Hepatocyte (in vitro differentiated cells): ENCODE results near the gene TCL1B. TPM values are rescaled to one million over a fixed set of nuclear protein-coding genes. Genes with fewer than 3 reads are reported as not detected.
"Not testable (repeated sequence)": the region's sequence is repeated elsewhere in the genome, so short reads cannot be mapped to it uniquely, and the experiment has no call there.

Experiments
- DNase-seq: peaks from one replicate; pipeline ENCODE4 v3.0.0-alpha.2; 2016; ENCODE audit warnings: low spot score
- H2AFZ ChIP-seq: fragments of 200-600 bp; sonication (generic); 2 replicates; pipeline ENCODE4 v1.6.0; 2016; ENCODE audit warnings: antibody characterized with exemption, mild to moderate bottlenecking
- H3K27ac ChIP-seq: fragments of 200-600 bp; sonication (generic); 2 replicates; pipeline ENCODE4 v1.5.1; 2016; ENCODE audit warnings: mild to moderate bottlenecking
- H3K27me3 ChIP-seq: fragments of 200-600 bp; sonication (generic); 2 replicates; pipeline ENCODE4 v1.6.1; 2016
- H3K36me3 ChIP-seq: fragments of 200-600 bp; sonication (generic); replicated peaks from 2 replicates; pipeline ENCODE4 v1.5.1; 2016; ENCODE audit warnings: low read depth; ENCODE audit not compliant: insufficient read depth
- H3K4me1 ChIP-seq: fragments of 200-600 bp; sonication (generic); 2 replicates; pipeline ENCODE4 v1.5.1; 2016; ENCODE audit warnings: mild to moderate bottlenecking, moderate library complexity; ENCODE audit not compliant: insufficient read depth
- H3K4me2 ChIP-seq: fragments of 200-600 bp; sonication (generic); 2 replicates; pipeline ENCODE4 v1.6.0; 2016
- H3K4me3 ChIP-seq: fragments of 200-600 bp; sonication (generic); 2 replicates; pipeline ENCODE4 v1.5.1; 2016; ENCODE audit warnings: mild to moderate bottlenecking
- H3K79me2 ChIP-seq: fragments of 200-600 bp; sonication (generic); 2 replicates; pipeline ENCODE4 v1.6.0; 2017; ENCODE audit warnings: mild to moderate bottlenecking
- H3K9me2 ChIP-seq: fragments of 200-600 bp; sonication (generic); replicated peaks from 2 replicates; pipeline ENCODE4 v1.6.0; 2017; ENCODE audit warnings: mild to moderate bottlenecking; ENCODE audit not compliant: insufficient read depth
- H3K9me3 ChIP-seq: fragments of 200-600 bp; sonication (generic); 2 replicates; pipeline ENCODE4 v1.5.1; 2016; ENCODE audit warnings: low read depth, mild to moderate bottlenecking
- H4K20me1 ChIP-seq: fragments of 200-600 bp; sonication (generic); 2 replicates; pipeline ENCODE4 v1.6.0; 2016; ENCODE audit warnings: mild to moderate bottlenecking; ENCODE audit not compliant: insufficient read depth, poor library complexity, severe bottlenecking
- EZH2 ChIP-seq: fragments of 200-600 bp; sonication (generic); IDR thresholded peaks from 2 replicates; pipeline ENCODE4 v1.6.1; 2016; ENCODE audit warnings: antibody characterized with exemption, mild to moderate bottlenecking, borderline replicate concordance
- EZH2phosphoT487 ChIP-seq: fragments of 200-600 bp; sonication (generic); IDR thresholded peaks from one replicate; pipeline ENCODE4 v1.6.1; 2018; ENCODE audit warnings: antibody characterized with exemption, mild to moderate bottlenecking, low read depth, moderate library complexity; ENCODE audit not compliant: unreplicated experiment, severe bottlenecking
- WGBS: methylation state at CpG from one replicate; pipeline ENCODE4 v1.1.6; 2016; ENCODE audit warnings: low lambda C conversion rate; ENCODE audit errors: missing lambda C conversion rate; 5-methylcytosine and 5-hydroxymethylcytosine counted together
- polyA plus RNA-seq: library from polyadenylated mRNA; unstranded; fragments of >200 nt; fragmentation: Nextera tagmentation; extraction: Ambion mirVana; gene quantifications from 2 replicates; pipeline ENCODE4 v1.2.1, GENCODE V29; 2016
- total RNA-seq: library from RNA; depleted of rRNA; stranded (reverse); fragments of >200 nt; gene quantifications from 2 replicates; pipeline ENCODE4 v1.2.3, GENCODE V29; 2014
- TF ChIP-seq, protein P1 (sequence below): fragments of 200-600 bp; sonication (generic); IDR thresholded peaks from 2 replicates; pipeline ENCODE4 v1.5.1; 2016; ENCODE audit warnings: antibody characterized with exemption, mild to moderate bottlenecking; ENCODE audit not compliant: poor library complexity

TCL1B gene
- total and polyA plus RNA-seq, 2 experiments from 2014 or later: 0.50 TPM; not detected in 1

DNA sequence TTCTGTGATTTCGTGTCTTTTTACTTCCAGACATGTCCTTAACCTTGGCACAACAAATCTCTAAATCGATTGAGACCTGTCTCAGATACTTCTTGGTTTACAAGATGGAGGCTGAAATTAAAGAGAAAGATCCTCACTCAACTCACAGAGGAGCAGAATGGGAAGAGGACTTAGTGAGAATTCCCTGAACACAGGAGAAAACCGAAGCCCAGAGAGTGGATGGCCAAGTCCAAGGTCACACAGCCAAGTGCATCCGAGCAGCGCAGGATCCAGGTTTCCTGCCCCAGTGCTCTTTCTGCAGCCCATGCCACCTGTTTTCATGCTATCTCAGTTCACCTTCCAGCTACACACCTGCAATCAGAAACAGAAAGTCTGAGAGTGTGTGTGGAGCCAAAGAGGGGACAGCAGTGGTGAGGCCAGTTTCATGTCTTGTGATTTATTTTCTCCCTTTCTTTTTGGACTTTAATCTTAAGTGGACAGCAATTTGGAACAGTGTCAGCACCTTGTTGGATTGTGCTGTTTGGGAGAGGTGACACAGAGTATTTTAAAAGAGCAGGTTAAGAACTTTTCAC lies 22.9 kb upstream of the TCL1B start:
- Histone ChIP-seq H3K36me3 (no peaks in the 10 kb centered on the region), H3K4me1 (no peaks in the 10 kb centered on the region), H3K4me2 (no peak overlapping the region), H3K9me2 (no peaks in the 10 kb centered on the region), H4K20me1 (no peaks in the 10 kb centered on the region), H3K79me2 (no peaks in the 10 kb centered on the region), H2AFZ (no peak overlapping the region), H3K27ac (peak overlapping the region; percentile 39), H3K27me3 (peaks cover 45% of the 10 kb centered on the region), H3K4me3 (no peak overlapping the region), H3K9me3 (no peaks in the 10 kb centered on the region)
- no peak for DNase-seq
- TF ChIP-seq EZH2phosphoT487 (no peak), EZH2 (no peak)
- TF ChIP-seq, protein P1, sequence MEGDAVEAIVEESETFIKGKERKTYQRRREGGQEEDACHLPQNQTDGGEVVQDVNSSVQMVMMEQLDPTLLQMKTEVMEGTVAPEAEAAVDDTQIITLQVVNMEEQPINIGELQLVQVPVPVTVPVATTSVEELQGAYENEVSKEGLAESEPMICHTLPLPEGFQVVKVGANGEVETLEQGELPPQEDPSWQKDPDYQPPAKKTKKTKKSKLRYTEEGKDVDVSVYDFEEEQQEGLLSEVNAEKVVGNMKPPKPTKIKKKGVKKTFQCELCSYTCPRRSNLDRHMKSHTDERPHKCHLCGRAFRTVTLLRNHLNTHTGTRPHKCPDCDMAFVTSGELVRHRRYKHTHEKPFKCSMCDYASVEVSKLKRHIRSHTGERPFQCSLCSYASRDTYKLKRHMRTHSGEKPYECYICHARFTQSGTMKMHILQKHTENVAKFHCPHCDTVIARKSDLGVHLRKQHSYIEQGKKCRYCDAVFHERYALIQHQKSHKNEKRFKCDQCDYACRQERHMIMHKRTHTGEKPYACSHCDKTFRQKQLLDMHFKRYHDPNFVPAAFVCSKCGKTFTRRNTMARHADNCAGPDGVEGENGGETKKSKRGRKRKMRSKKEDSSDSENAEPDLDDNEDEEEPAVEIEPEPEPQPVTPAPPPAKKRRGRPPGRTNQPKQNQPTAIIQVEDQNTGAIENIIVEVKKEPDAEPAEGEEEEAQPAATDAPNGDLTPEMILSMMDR: no peak
- 81% methylated on average over 5 of the region's 5 CpGs for WGBS

DNA sequence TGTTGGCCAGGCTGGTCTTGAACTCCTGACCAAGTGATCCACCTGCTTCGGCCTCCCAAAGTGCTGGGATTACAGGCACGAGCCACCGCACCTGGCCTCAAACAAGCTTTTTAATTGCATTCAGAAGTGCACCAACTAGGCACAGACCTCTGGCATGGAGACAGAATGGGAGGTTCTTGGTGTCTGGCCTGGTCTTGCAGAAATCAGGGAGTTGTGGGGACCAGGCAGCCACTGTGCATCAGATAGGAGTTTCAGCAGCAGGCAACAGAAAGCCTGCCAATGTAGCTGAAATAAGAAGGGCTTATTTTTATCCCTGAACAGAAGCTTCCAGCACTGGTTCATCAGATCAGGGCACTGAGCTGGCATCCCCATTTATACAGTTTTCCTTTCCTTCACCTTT lies 22.2 kb upstream of the TCL1B start:
- Histone ChIP-seq H3K9me2 (no peaks in the 10 kb centered on the region), H3K4me3 (no peak overlapping the region), H3K79me2 (no peaks in the 10 kb centered on the region), H3K27ac (no peak overlapping the region), H3K36me3 (no peaks in the 10 kb centered on the region), H4K20me1 (no peaks in the 10 kb centered on the region), H3K4me2 (no peak overlapping the region), H3K9me3 (no peaks in the 10 kb centered on the region), H3K4me1 (no peaks in the 10 kb centered on the region), H2AFZ (no peak overlapping the region), H3K27me3 (peaks cover 40% of the 10 kb centered on the region)
- TF ChIP-seq, protein P1: no peak
- no peak for TF ChIP-seq EZH2
- TF ChIP-seq EZH2phosphoT487: no peak
- 80% methylated on average over 3 of the region's 3 CpGs for WGBS
- no peak for DNase-seq

DNA sequence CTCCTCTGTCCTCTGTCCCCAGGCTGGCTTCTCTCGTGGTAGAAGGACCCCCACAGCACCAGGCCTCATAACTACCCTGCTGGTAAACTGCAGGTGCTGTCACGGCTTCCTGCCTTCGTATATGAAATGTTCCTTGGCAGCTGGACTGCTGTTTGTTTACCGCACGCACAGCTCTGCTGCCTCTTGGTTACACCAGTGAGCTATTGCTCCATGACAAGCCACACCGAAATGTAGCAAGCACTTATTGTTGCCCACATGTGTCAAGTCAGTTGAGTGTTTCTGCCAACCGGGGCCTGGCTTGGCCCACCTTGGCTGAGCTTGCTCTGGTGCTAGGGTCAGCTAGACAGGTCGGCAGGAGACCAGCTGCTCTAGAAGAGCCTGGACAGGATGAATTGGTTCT lies 21.7 kb upstream of the TCL1B start:
- DNase-seq: no peak
- Histone ChIP-seq H3K79me2 (no peaks in the 10 kb centered on the region), H3K36me3 (no peaks in the 10 kb centered on the region), H3K27me3 (peaks cover 40% of the 10 kb centered on the region), H2AFZ (no peak overlapping the region), H3K4me2 (no peak overlapping the region), H3K27ac (no peak overlapping the region), H4K20me1 (no peaks in the 10 kb centered on the region), H3K4me3 (no peak overlapping the region), H3K9me3 (no peaks in the 10 kb centered on the region), H3K9me2 (no peaks in the 10 kb centered on the region), H3K4me1 (no peaks in the 10 kb centered on the region)
- 81% methylated on average over 8 of the region's 8 CpGs for WGBS
- no peak for TF ChIP-seq EZH2phosphoT487
- TF ChIP-seq EZH2: no peak
- TF ChIP-seq, protein P1: no peak

DNA sequence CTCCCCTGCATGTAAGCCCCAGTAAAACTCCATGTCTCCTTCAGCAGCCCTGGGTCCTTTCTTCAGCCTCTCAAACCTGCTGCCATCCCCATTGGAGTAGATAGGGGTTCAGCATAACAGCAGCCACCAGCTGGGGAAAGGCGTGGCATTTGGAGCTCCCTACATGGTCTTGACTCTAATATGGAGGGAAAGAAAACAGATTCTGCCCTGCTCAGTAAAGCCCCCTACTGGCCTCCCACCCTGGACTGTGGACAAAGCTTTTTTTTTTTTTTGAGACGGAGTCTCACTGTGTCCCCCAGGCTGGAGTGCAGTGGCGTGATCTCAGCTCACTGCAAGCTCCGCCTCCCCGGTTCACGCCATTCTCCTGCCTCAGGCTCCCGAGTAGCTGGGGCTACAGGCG lies 20.7 kb upstream of the TCL1B start:
- not testable (repeated sequence) for H3K4me2 ChIP-seq, DNase-seq, H3K9me2 ChIP-seq, H3K36me3 ChIP-seq, H3K9me3 ChIP-seq, H2AFZ ChIP-seq, H3K4me1 ChIP-seq, H4K20me1 ChIP-seq, H3K79me2 ChIP-seq, H3K27ac ChIP-seq, H3K4me3 ChIP-seq
- 49% methylated on average over 8 of the region's 8 CpGs for WGBS
- peaks cover 34% of the 10 kb centered on the region for H3K27me3 ChIP-seq
